ENCODE measurements around the gene PCCA.

DNA sequence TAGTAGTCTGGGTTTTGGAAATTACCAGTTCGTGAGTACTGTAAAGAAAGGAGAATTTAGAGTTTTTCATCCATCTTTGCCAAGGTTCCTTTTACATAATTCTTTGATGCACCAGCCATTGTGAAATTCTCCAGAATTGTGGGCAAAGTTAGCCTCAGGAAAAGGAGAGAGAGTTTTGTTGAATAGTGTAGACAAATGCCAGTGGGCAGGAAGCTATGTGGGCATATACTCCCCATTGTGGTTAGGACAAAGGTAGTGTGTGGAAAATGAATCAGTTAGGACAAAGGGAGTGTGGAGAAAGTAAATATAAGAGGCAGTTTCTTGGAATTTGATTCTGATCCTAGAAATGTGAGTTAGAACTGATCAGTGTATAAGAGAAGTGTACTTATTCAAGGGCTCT lies 67.9 kb downstream of the PCCA start:
- TF ChIP-seq, protein P1, sequence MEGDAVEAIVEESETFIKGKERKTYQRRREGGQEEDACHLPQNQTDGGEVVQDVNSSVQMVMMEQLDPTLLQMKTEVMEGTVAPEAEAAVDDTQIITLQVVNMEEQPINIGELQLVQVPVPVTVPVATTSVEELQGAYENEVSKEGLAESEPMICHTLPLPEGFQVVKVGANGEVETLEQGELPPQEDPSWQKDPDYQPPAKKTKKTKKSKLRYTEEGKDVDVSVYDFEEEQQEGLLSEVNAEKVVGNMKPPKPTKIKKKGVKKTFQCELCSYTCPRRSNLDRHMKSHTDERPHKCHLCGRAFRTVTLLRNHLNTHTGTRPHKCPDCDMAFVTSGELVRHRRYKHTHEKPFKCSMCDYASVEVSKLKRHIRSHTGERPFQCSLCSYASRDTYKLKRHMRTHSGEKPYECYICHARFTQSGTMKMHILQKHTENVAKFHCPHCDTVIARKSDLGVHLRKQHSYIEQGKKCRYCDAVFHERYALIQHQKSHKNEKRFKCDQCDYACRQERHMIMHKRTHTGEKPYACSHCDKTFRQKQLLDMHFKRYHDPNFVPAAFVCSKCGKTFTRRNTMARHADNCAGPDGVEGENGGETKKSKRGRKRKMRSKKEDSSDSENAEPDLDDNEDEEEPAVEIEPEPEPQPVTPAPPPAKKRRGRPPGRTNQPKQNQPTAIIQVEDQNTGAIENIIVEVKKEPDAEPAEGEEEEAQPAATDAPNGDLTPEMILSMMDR (conservative IDR thresholded peaks at IDR 0.05) = no peak
- TF ChIP-seq ZFX (IDR thresholded peaks at IDR 0.05) = no peak
